OCI-M2 (cell line): ENCODE data around the gene MRNIP.
"Not testable (repeated sequence)": the region's sequence is repeated elsewhere in the genome, so short reads cannot be mapped to it uniquely, and the experiment has no call there.

Experiments
- DNase-seq: peaks from one replicate; lab custom pipeline; 2025; ENCODE audit not compliant: unreplicated experiment; lab: John Stamatoyannopoulos, UW

MRNIP gene

GRCh38 chr5:179795049-179795862, 63.4 kb downstream of the MRNIP start:
- DNase-seq = no peak

DNA sequence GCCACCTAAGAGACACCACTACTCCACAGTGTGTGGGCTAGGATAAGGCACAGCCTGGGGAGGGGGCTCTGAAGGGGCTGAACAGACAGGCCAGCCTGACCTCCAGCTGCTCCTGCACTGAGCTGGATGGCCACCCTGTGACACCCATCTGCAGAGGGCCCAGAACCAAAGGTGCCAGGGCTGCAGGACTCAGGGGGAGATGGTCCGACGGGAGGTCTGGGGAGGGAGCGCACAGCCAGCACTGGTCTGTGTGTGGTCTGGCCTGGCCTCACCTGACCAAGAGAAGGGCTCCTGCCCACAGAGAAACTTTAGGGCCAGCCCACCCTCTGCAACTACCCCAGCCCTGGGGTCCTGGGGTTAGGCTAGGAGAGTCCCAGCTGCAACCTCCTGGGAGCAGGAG, 64.0 kb downstream of the MRNIP start:
- DNase-seq = no peak

GRCh38 chr5:179794171-179794570, 64.4 kb downstream of the MRNIP start:
- DNase-seq = no peak

GRCh38 chr5:179793468-179794139, 65.0 kb downstream of the MRNIP start, which contains the start of gene LTC4S:
TSS of gene LTC4S (plus strand) at chr5:179793986. CDS start at chr5:179794081, 95 bp downstream.
- no peak for DNase-seq

- no peak for DNase-seq
Measured at GRCh38 chr5:179792612-179793467, 65.8 kb downstream of the MRNIP start.

GRCh38 chr5:179791881-179792611, 66.6 kb downstream of the MRNIP start:
- DNase-seq = no peak

DNA sequence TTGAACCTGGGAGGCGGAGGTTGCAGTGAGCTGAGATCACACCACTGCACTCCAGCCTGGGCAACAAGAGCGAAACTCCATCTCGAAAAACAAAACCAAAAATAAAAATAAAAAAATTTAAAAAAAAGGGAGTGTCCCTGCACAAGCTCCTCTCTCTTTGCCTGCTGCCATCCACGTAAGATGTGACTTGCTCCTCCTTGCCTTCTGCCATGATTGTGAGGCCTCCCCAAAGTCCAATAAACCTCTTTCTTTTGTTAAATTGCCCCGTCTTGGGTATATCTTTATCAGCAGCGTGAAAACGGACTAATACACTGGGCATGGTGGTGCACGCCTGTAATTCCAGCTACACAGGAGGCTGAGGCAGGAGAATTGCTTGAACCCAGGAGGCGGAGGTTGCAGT, 69.3 kb downstream of the MRNIP start:
- DNase-seq = not testable (repeated sequence)

GRCh38 chr5:179788193-179788854, 70.3 kb downstream of the MRNIP start:
- no peak for DNase-seq
